Naive B cell (primary cell): Measurements from ENCODE around the gene SPRED1. TPM values are rescaled to one million over a fixed set of nuclear protein-coding genes. Genes with fewer than 3 reads are reported as not detected.
A peak's percentile ranks its signal among the peaks of the same experiment; 100 is the strongest.

Experiments
- ATAC-seq, 2 donors: fragments of 150-1000 bp; cut with Tn5 transposase; 2 replicates each; pipeline ENCODE4 v1.10.0; 2021; ENCODE audit warnings: low read depth in 2 of 2, mild to moderate bottlenecking in 2 of 2, moderate library complexity in 2 of 2
- DNase-seq: peaks from one replicate; pipeline ENCODE4 v3.0.0; 2022
- H3K27ac Mint-ChIP-seq, 6 donors: one replicate each; pipeline ENCODE4 v1.8.0; 2020 to 2022; ENCODE audit warnings: mild to moderate bottlenecking in 6 of 6, mixed read lengths in 6 of 6, moderate library complexity in 5 of 6, inconsistent platforms in 2 of 6
- H3K27me3 Mint-ChIP-seq, 3 donors: one replicate each; pipeline ENCODE4 v1.8.0; 2021 to 2022; ENCODE audit warnings: mixed read lengths in 3 of 3, mild to moderate bottlenecking in 1 of 3
- H3K36me3 Mint-ChIP-seq, 2 donors: one replicate each; pipeline ENCODE4 v1.8.0; 2020 to 2022; ENCODE audit warnings: mixed read lengths in 2 of 2, inconsistent platforms in 1 of 2, mild to moderate bottlenecking in 1 of 2
- H3K4me1 Mint-ChIP-seq, 3 donors: one replicate each; pipeline ENCODE4 v1.8.0; 2020 to 2022; ENCODE audit warnings: mixed read lengths in 3 of 3, inconsistent platforms in 1 of 3, mild to moderate bottlenecking in 1 of 3, moderate library complexity in 1 of 3
- H3K4me3 Mint-ChIP-seq, 8 donors: one replicate each; pipeline ENCODE4 v1.8.0; 2020 to 2022; ENCODE audit warnings: mild to moderate bottlenecking in 8 of 8, mixed read lengths in 8 of 8, moderate library complexity in 8 of 8, inconsistent platforms in 2 of 8
- H3K9me3 Mint-ChIP-seq, 7 donors: one replicate each; pipeline ENCODE4 v1.8.0; 2020 to 2022; ENCODE audit warnings: mixed read lengths in 7 of 7, mild to moderate bottlenecking in 5 of 7, inconsistent platforms in 2 of 7, moderate library complexity in 1 of 7
- polyA plus RNA-seq, 6 donors: library from polyadenylated mRNA; unstranded; fragments of 300-500 nt; fragmentation: Illumina TruSeq; gene quantifications; one replicate each; pipeline ENCODE4 v1.2.3, GENCODE V29; 2021; ENCODE audit warnings: low read depth in 6 of 6

SPRED1 gene
- polyA plus RNA-seq, 6 donors from 2014 or later: 0.17 to 1.0 (median 0.27) TPM; not detected in 1

GRCh38 chr15:38247336-38247735 is 5.3 kb upstream of the SPRED1 start:
- no peak overlapping the region for H3K4me3 Mint-ChIP-seq
- H3K4me1 Mint-ChIP-seq: peaks cover 9 to 18% (median 13%) of the 10 kb centered on the region in 3 donors
- no peaks in the 10 kb centered on the region for H3K36me3 Mint-ChIP-seq
- DNase-seq: no peak
- no peaks in the 10 kb centered on the region for H3K9me3 Mint-ChIP-seq
- H3K27me3 Mint-ChIP-seq: peaks cover 17 to 40% (median 26%) of the 10 kb centered on the region in 3 donors
- no peak overlapping the region for H3K27ac Mint-ChIP-seq
- no peak for ATAC-seq

GRCh38 chr15:38253351-38253781 is 730 bp downstream of the SPRED1 start:
- DNase-seq (peak; percentile 7), ATAC-seq (no peak)
- H3K27ac Mint-ChIP-seq: peak overlapping the region in 4 of 6 donors; percentile 49 to 80 (median 77)
- peaks cover 6 to 10% (median 9%) of the 10 kb centered on the region in 3 donors for H3K27me3 Mint-ChIP-seq
- H3K4me1 Mint-ChIP-seq: peaks cover 21 to 34% (median 29%) of the 10 kb centered on the region in 3 donors
- no peaks in the 10 kb centered on the region for H3K36me3 Mint-ChIP-seq
- H3K9me3 Mint-ChIP-seq: no peaks in the 10 kb centered on the region
- peak overlapping the region; percentile 85 to 96 (median 92) for H3K4me3 Mint-ChIP-seq

GRCh38 chr15:38254051-38254883 is 1.6 kb downstream of the SPRED1 start:
- H3K4me1 Mint-ChIP-seq: peaks cover 21 to 34% (median 29%) of the 10 kb centered on the region in 3 donors
- H3K9me3 Mint-ChIP-seq: no peaks in the 10 kb centered on the region
- peak; percentile 82 to 88 for ATAC-seq
- peak overlapping the region in 4 of 6 donors; percentile 47 to 80 (median 68) for H3K27ac Mint-ChIP-seq
- peak; percentile 62 for DNase-seq
- H3K27me3 Mint-ChIP-seq: peaks cover 5 to 6% (median 5%) of the 10 kb centered on the region in 3 donors
- no peaks in the 10 kb centered on the region for H3K36me3 Mint-ChIP-seq
- peak overlapping the region; percentile 85 to 96 (median 92) for H3K4me3 Mint-ChIP-seq

GRCh38 chr15:38255690-38256089 is 3.1 kb downstream of the SPRED1 start:
- Mint-ChIP-seq H3K4me3 (no peak overlapping the region), H3K36me3 (no peaks in the 10 kb centered on the region), H3K9me3 (no peaks in the 10 kb centered on the region), H3K27me3 (peaks cover 0 to 5% (median 0%) of the 10 kb centered on the region in 3 donors), H3K27ac (no peak overlapping the region), H3K4me1 (peaks cover 21 to 29% (median 29%) of the 10 kb centered on the region in 3 donors)
- ATAC-seq (no peak), DNase-seq (no peak)

GRCh38 chr15:38257676-38258075 is 5.0 kb downstream of the SPRED1 start:
- no peak overlapping the region for H3K27ac Mint-ChIP-seq
- DNase-seq: no peak
- no peaks in the 10 kb centered on the region for H3K36me3 Mint-ChIP-seq
- H3K4me3 Mint-ChIP-seq: no peak overlapping the region
- peaks cover 13 to 17% (median 17%) of the 10 kb centered on the region in 3 donors for H3K4me1 Mint-ChIP-seq
- H3K27me3 Mint-ChIP-seq: no peaks in the 10 kb centered on the region
- no peaks in the 10 kb centered on the region for H3K9me3 Mint-ChIP-seq
- no peak for ATAC-seq

- H3K27me3 Mint-ChIP-seq: no peaks in the 10 kb centered on the region
These were observed 6.5 kb downstream of the SPRED1 start for GRCh38 chr15:38259134-38259533.

GRCh38 chr15:38260077-38260476 is 7.4 kb downstream of the SPRED1 start:
- H3K4me1 Mint-ChIP-seq: no peaks in the 10 kb centered on the region
- no peak overlapping the region for H3K4me3 Mint-ChIP-seq
- ATAC-seq (no peak), DNase-seq (no peak)
- no peak overlapping the region for H3K27ac Mint-ChIP-seq
- H3K27me3 Mint-ChIP-seq: no peaks in the 10 kb centered on the region
- H3K9me3 Mint-ChIP-seq: no peaks in the 10 kb centered on the region
- no peaks in the 10 kb centered on the region for H3K36me3 Mint-ChIP-seq

More at GRCh38 chr15:38259134-38259533, 6.5 kb downstream of the SPRED1 start:
- DNase-seq (no peak), ATAC-seq (no peak)
- Mint-ChIP-seq H3K9me3 (no peaks in the 10 kb centered on the region), H3K27ac (no peak overlapping the region), H3K36me3 (no peaks in the 10 kb centered on the region), H3K4me1 (peaks cover 5 to 6% (median 6%) of the 10 kb centered on the region in 3 donors), H3K4me3 (no peak overlapping the region)

GRCh38 chr15:38263251-38263650 is 10.6 kb downstream of the SPRED1 start:
- Mint-ChIP-seq H3K4me1 (no peaks in the 10 kb centered on the region), H3K36me3 (no peaks in the 10 kb centered on the region), H3K27me3 (no peaks in the 10 kb centered on the region), H3K9me3 (no peaks in the 10 kb centered on the region), H3K27ac (no peak overlapping the region), H3K4me3 (no peak overlapping the region)
- DNase-seq: no peak
- no peak for ATAC-seq

- DNase-seq (no peak), ATAC-seq (no peak)
- H3K4me1 Mint-ChIP-seq: no peaks in the 10 kb centered on the region
- H3K27ac Mint-ChIP-seq: no peak overlapping the region
- H3K27me3 Mint-ChIP-seq: no peaks in the 10 kb centered on the region
- no peaks in the 10 kb centered on the region for H3K9me3 Mint-ChIP-seq
- H3K4me3 Mint-ChIP-seq: no peak overlapping the region
- no peaks in the 10 kb centered on the region for H3K36me3 Mint-ChIP-seq
These were observed 11.4 kb downstream of the SPRED1 start for GRCh38 chr15:38263996-38264395.

GRCh38 chr15:38266247-38266986 is 13.8 kb downstream of the SPRED1 start:
- DNase-seq: no peak
- Mint-ChIP-seq H3K4me3 (no peak overlapping the region), H3K36me3 (no peaks in the 10 kb centered on the region), H3K9me3 (peaks cover 0 to 1% (median 0%) of the 10 kb centered on the region in 7 donors), H3K4me1 (no peaks in the 10 kb centered on the region), H3K27me3 (no peaks in the 10 kb centered on the region), H3K27ac (no peak overlapping the region)
- ATAC-seq: no peak

GRCh38 chr15:38267421-38268022 is 14.9 kb downstream of the SPRED1 start:
- Mint-ChIP-seq H3K4me3 (no peak overlapping the region), H3K27ac (peak overlapping the region in 1 of 6 donors; percentile 24), H3K4me1 (no peaks in the 10 kb centered on the region), H3K36me3 (no peaks in the 10 kb centered on the region), H3K9me3 (peaks cover 0 to 1% (median 0%) of the 10 kb centered on the region in 7 donors), H3K27me3 (no peaks in the 10 kb centered on the region)
- DNase-seq (no peak), ATAC-seq (no peak)

GRCh38 chr15:38271144-38271543 is 18.5 kb downstream of the SPRED1 start:
- Mint-ChIP-seq H3K9me3 (peaks cover 0 to 1% (median 0%) of the 10 kb centered on the region in 7 donors), H3K27me3 (no peaks in the 10 kb centered on the region), H3K4me1 (no peaks in the 10 kb centered on the region), H3K4me3 (no peak overlapping the region), H3K27ac (no peak overlapping the region), H3K36me3 (no peaks in the 10 kb centered on the region)
- DNase-seq: no peak
- no peak for ATAC-seq

- DNase-seq (no peak), ATAC-seq (no peak)
- Mint-ChIP-seq H3K27ac (peak overlapping the region in 1 of 6 donors; percentile 8), H3K36me3 (no peaks in the 10 kb centered on the region), H3K4me1 (no peaks in the 10 kb centered on the region), H3K27me3 (no peaks in the 10 kb centered on the region), H3K9me3 (peaks cover 0 to 1% (median 0%) of the 10 kb centered on the region in 7 donors), H3K4me3 (peak overlapping the region in 1 of 8 donors; percentile 44)
These were observed 19.3 kb downstream of the SPRED1 start for GRCh38 chr15:38271895-38272294.
